Muscle layer of duodenum (tissue), 2 donors: ENCODE data around the gene ACVR1B.
A peak's percentile ranks its signal among the peaks of the same experiment; 100 is the strongest.

Experiments used
- H3K27ac ChIP-seq: one replicate; pipeline ENCODE4 v1.7.0; 2013; ENCODE audit warnings: mild to moderate bottlenecking, low read length
- H3K27me3 ChIP-seq: one replicate; pipeline ENCODE4 v1.7.0; 2013; ENCODE audit warnings: low read depth, mild to moderate bottlenecking, control low read depth, low read length
- H3K36me3 ChIP-seq, 2 donors: one replicate each; pipeline ENCODE4 v1.7.0; 2013; ENCODE audit warnings: low read length in 2 of 2, control low read depth in 1 of 2, mild to moderate bottlenecking in 1 of 2; ENCODE audit not compliant: insufficient read depth in 2 of 2, control insufficient read depth in 1 of 2
- H3K4me1 ChIP-seq, 2 donors: one replicate each; pipeline ENCODE4 v1.7.0; 2013; ENCODE audit warnings: low read length in 2 of 2, mild to moderate bottlenecking in 2 of 2, control low read depth in 1 of 2, moderate library complexity in 1 of 2; ENCODE audit not compliant: insufficient read depth in 2 of 2, control insufficient read depth in 1 of 2
- H3K4me3 ChIP-seq, 2 donors: one replicate each; pipeline ENCODE4 v1.7.0; 2013; ENCODE audit warnings: low read length in 2 of 2, low read depth in 1 of 2, mild to moderate bottlenecking in 1 of 2
- H3K9me3 ChIP-seq, 2 donors: one replicate each; pipeline ENCODE4 v1.7.0; 2013; ENCODE audit warnings: low read length in 2 of 2, control low read depth in 1 of 2, mild to moderate bottlenecking in 1 of 2; ENCODE audit not compliant: control insufficient read depth in 1 of 2
- donor health status: healthy.

ACVR1B gene

GRCh38 chr12:52019113-52019770 is 67.7 kb downstream of the ACVR1B start:
- Histone ChIP-seq H3K4me1 (peaks cover 0 to 13% of the 10 kb centered on the region in 2 donors), H3K36me3 (peaks cover 0 to 3% of the 10 kb centered on the region in 2 donors), H3K9me3 (no peaks in the 10 kb centered on the region), H3K27ac (no peak overlapping the region), H3K27me3 (no peaks in the 10 kb centered on the region), H3K4me3 (no peak overlapping the region)

GRCh38 chr12:52020539-52021336 is 69.2 kb downstream of the ACVR1B start:
- Histone ChIP-seq H3K27ac (no peak overlapping the region), H3K36me3 (no peaks in the 10 kb centered on the region), H3K4me1 (peaks cover under 1 to 25% of the 10 kb centered on the region in 2 donors)

DNA sequence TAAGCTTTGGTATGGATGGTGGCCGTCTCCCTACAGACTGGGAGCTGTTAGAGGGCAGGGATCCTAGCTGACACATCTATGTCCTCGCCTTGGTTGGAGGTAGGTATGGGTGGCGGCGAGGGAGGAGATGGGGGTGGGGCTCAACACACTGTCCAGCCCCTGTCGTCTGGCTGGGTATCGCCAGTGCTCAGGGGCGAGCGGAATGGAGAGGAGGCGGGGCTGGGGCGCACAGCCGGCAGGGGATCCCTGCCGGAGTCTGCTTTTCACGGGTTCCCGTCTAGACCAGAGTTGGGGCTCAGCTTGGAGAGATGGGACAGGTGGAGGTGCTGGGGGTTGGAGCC is 71.3 kb downstream of the ACVR1B start:
- Histone ChIP-seq H3K9me3 (no peaks in the 10 kb centered on the region), H3K4me1 (peaks cover 11 to 45% of the 10 kb centered on the region in 2 donors), H3K4me3 (peak overlapping the region; percentile 33 to 68), H3K27ac (no peak overlapping the region), H3K36me3 (no peaks in the 10 kb centered on the region), H3K27me3 (no peaks in the 10 kb centered on the region)

More at GRCh38 chr12:52020539-52021336, 69.2 kb downstream of the ACVR1B start:
- no peak overlapping the region for H3K4me3 ChIP-seq
- no peaks in the 10 kb centered on the region for H3K27me3 ChIP-seq
- no peaks in the 10 kb centered on the region for H3K9me3 ChIP-seq

DNA sequence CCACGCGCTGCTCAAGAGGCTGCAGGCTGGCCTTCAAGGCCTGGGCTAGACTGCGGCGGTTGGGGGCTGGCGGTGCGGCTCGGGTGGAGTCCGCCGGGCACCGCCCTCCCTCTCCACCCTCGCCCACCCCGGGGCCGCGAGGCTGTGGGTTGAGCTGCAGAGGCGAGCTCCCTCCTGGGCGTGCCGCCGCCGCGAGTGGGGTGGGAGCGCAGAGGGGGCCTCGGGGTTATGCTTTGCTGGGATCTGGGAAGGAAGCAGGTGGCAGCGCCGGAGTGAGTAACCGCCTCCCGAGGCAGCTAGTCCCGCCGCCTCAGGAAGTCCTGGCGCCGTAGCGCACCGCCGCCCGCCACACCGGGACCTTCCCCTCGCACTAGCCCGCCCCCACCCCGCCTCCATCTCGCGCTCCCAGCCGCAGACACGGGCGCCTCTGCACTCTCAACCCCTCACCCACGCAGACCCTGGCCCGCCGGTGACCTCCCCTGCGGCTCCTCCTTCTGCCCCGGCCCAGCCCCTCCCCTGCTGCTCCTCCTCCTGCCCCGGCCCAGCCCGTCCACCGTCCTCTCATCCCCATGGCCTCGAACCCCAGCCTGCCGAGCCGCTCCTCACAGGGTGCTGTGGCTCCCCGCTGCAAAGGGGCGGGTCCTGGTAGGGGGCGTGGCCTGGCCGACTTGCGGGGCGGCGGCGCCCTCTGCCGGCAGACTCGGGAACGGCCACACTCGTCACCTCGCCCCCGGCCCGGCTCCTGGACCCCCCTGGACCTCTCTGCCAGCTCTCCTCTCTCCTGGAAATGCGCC is 71.9 kb downstream of the ACVR1B start:
- Histone ChIP-seq H3K27me3 (no peaks in the 10 kb centered on the region), H3K27ac (peak overlapping the region; percentile 39), H3K4me1 (peaks cover 11 to 45% of the 10 kb centered on the region in 2 donors), H3K4me3 (peak overlapping the region; percentile 42 to 68), H3K9me3 (no peaks in the 10 kb centered on the region), H3K36me3 (no peaks in the 10 kb centered on the region)

DNA sequence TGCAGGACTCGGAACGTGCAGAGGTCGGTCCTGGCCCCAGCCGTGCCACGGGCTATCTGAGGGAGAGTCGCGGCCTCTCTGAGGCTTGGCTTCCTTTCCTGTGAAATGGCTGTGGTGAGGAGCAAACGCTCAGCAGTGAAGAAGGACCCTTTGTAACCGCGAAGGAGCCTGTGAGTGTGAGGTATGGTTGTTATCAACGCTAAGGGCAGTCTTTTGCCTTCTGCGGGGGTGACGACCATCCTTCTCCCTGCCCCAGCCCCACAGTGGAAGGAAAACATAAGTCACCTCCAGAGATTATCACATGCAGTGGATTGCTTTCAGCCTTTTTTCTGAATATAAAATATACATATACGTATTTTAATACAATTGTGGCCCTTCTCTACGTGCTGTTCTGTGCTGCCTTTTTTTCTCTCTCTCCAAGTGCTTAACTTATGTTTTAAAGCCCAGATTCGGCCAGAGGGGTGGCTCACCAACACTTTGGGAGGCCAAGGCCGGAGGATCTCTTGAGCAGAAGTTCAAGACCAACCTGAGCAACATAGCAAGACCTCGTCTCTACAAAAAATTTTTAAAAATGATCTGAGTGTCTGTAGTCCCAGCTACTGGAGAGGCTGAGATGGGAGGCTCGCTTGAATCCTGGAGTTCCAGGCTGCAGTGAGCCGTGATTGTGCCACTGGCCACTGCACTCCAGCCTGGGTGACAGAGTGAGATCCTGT is 72.6 kb downstream of the ACVR1B start:
- H3K36me3 ChIP-seq = no peaks in the 10 kb centered on the region
- H3K27me3 ChIP-seq = no peaks in the 10 kb centered on the region
- H3K4me3 ChIP-seq = peak overlapping the region; percentile 42 to 68
- peaks cover 11 to 45% of the 10 kb centered on the region in 2 donors for H3K4me1 ChIP-seq
- H3K9me3 ChIP-seq = no peaks in the 10 kb centered on the region
- H3K27ac ChIP-seq = peak overlapping the region; percentile 39

DNA sequence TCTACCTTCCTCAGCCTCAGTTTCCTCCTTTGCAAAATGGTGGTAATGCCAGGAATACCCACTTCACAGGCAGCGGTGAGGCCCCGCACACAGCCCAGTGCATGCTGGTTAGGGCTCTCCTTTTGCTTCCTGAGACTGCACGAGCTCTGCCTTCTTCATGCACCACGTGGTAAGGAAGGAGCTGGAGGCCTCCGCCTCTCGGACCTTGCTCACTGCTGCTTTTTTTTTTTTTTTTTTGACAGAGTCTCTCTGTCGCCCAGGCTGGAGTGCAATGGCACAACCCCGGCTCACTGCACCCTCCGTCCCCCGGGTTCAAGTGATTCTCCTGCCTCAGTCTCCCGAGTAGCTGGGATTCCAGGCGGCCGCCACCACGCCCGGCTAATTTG is 73.3 kb downstream of the ACVR1B start:
- Histone ChIP-seq H3K4me1 (peaks cover 11 to 51% of the 10 kb centered on the region in 2 donors), H3K9me3 (no peaks in the 10 kb centered on the region), H3K27ac (peak overlapping the region; percentile 90), H3K36me3 (no peaks in the 10 kb centered on the region), H3K4me3 (peak overlapping the region in 1 of 2 donors; percentile 46), H3K27me3 (no peaks in the 10 kb centered on the region)

DNA sequence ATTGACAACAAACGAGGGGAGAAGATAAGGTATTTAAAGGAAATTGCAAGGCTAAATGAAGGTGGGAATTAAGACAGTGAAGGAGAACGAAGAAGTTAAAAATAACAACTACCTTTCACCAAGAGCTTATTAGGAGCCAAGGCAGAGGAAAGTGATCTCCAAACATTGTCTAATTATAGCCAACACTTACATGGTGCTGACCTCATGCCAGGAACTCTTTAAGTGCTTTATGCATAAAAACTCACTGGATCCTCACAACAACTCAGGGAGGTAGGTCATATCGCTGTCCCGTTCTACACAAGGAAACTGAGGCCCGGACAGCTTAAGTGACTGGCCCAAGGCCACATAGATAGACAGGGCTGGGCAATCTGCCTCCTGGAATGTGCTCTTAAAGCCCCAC is 74.8 kb downstream of the ACVR1B start:
- Histone ChIP-seq H3K27me3 (no peaks in the 10 kb centered on the region), H3K36me3 (no peaks in the 10 kb centered on the region), H3K9me3 (no peaks in the 10 kb centered on the region), H3K4me1 (peaks cover 11 to 55% of the 10 kb centered on the region in 2 donors), H3K4me3 (peak overlapping the region; percentile 46 to 64), H3K27ac (peak overlapping the region; percentile 90)

DNA sequence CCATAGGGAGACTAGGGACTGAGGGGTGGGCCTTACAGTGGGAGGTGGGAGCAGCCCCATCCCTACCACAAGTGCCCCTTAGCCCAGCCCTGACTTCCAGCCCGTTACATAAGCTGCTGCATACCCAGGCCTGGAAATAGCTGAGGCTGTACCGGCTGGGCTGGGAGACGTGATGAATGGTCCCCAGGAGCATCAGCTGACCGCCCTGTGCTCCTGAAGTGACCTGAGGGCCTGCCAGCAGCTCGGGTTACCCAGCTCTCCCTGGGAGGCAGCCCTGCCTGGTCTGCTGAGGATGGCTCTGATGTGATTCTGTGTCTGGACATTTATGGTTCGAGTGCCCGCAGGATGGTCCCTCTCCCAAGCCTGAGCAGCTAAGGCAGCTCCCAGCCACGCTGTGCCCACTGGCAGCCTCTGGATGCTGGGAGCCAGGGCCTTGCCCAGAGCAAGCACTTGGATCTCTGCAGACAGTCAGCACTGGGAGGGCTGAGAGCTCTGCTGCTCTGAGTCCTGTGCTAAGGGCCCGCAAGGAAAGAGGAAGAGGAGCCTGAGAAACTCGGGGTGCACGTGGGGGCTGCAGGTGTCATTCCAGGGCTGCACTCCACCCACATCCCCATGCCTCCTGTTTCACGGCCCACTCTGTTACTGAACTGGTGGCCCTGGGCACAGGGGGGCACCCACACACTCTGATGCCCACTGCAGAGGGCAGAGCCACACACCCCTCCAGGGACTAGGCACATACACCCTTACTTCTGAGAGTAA is 75.8 kb downstream of the ACVR1B start:
- Histone ChIP-seq H3K27me3 (no peaks in the 10 kb centered on the region), H3K4me3 (no peak overlapping the region), H3K9me3 (no peaks in the 10 kb centered on the region), H3K36me3 (no peaks in the 10 kb centered on the region), H3K4me1 (peaks cover 14 to 55% of the 10 kb centered on the region in 2 donors), H3K27ac (peak overlapping the region; percentile 51)

DNA sequence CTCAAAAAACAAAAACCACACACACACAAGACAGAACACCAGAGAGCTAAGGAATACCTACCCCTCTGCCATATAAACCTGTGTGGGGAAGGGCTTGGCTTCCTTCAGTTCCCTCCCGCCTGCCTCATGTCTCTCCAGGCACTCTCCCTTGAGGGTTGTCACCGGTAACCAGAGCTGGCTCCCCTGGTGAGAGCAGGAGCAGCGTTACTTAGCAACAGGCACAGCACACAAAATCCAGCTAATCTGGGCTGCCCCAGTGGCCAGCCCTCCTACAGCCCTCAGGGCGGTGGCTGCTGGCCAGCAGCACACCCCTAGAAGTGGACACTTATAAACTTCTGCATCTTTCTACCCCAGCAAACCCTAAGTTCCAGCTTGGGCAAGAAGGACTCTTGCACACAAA is 78.2 kb downstream of the ACVR1B start:
- Histone ChIP-seq H3K9me3 (no peaks in the 10 kb centered on the region), H3K4me1 (peaks cover 21 to 43% of the 10 kb centered on the region in 2 donors), H3K36me3 (peaks cover 0 to 4% of the 10 kb centered on the region in 2 donors), H3K4me3 (no peak overlapping the region), H3K27ac (no peak overlapping the region), H3K27me3 (no peaks in the 10 kb centered on the region)

DNA sequence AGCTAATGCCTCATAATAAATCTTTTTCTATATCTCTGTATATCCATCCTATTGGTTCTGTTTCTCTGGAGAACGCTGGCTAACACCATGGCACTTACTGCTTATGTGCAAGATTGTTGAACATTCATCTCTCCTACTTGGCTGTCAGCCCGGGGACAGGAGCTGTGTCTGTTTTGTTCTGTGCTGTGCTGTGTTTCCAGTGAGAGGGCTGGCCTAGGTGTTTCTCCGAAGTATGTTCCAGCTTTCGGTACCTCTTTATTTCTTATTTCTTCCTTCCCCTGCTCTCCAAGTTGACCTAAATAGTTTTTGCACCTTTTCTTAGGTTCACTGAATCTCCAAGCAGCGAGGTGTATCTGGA is 80.9 kb downstream of the ACVR1B start:
- Histone ChIP-seq H3K27ac (peak overlapping the region; percentile 87), H3K9me3 (no peaks in the 10 kb centered on the region), H3K27me3 (no peaks in the 10 kb centered on the region), H3K36me3 (peaks cover 0 to 4% of the 10 kb centered on the region in 2 donors), H3K4me3 (peak overlapping the region; percentile 39 to 43), H3K4me1 (peaks cover 9 to 23% of the 10 kb centered on the region in 2 donors)
